NCI-H2196 treated with DMSO at 0.1 percent for 48 hours (cell line): ENCODE measurements around the gene CDK5RAP2.
"Not testable (repeated sequence)": the region's sequence is repeated elsewhere in the genome, so short reads cannot be mapped to it uniquely, and the experiment has no call there.

ENCODE experiments used
- DNase-seq: peaks from one replicate; lab custom pipeline; 2025; ENCODE audit not compliant: unreplicated experiment; lab: John Stamatoyannopoulos, UW

Gene CDK5RAP2

GRCh38 chr9:120515996-120516395 is 64.0 kb downstream of the CDK5RAP2 start:
- not testable (repeated sequence) for DNase-seq

GRCh38 chr9:120515481-120515880 is 64.5 kb downstream of the CDK5RAP2 start:
- DNase-seq: not testable (repeated sequence)

- no peak for DNase-seq
Measured at GRCh38 chr9:120514405-120514804, 65.6 kb downstream of the CDK5RAP2 start.

- no peak for DNase-seq
Measured at GRCh38 chr9:120513825-120514396, 66.1 kb downstream of the CDK5RAP2 start.

GRCh38 chr9:120510816-120511215 is 69.2 kb downstream of the CDK5RAP2 start:
- DNase-seq: no peak

- DNase-seq: no peak
Measured at GRCh38 chr9:120507936-120508510, 71.9 kb downstream of the CDK5RAP2 start.

- DNase-seq: no peak
Measured at GRCh38 chr9:120505186-120505585, 74.8 kb downstream of the CDK5RAP2 start.

GRCh38 chr9:120500733-120501132 is 79.2 kb downstream of the CDK5RAP2 start:
- DNase-seq: no peak

GRCh38 chr9:120497865-120498264 is 82.1 kb downstream of the CDK5RAP2 start:
- not testable (repeated sequence) for DNase-seq

GRCh38 chr9:120496438-120496837 is 83.5 kb downstream of the CDK5RAP2 start:
- not testable (repeated sequence) for DNase-seq

- no peak for DNase-seq
Measured at GRCh38 chr9:120490888-120491595, 88.9 kb downstream of the CDK5RAP2 start.

- no peak for DNase-seq
Measured at GRCh38 chr9:120486835-120487234, 93.1 kb downstream of the CDK5RAP2 start.

GRCh38 chr9:120486347-120486746 is 93.6 kb downstream of the CDK5RAP2 start:
- peak; percentile 19 for DNase-seq

GRCh38 chr9:120485788-120486187 is 94.2 kb downstream of the CDK5RAP2 start:
- DNase-seq: no peak

GRCh38 chr9:120484162-120484561 is 95.8 kb downstream of the CDK5RAP2 start:
- DNase-seq: no peak

- DNase-seq: no peak
Measured at GRCh38 chr9:120482424-120483186, 97.4 kb downstream of the CDK5RAP2 start.

GRCh38 chr9:120481846-120482245 is 98.1 kb downstream of the CDK5RAP2 start:
- DNase-seq: no peak

- DNase-seq: no peak
Measured at GRCh38 chr9:120481248-120481647, 98.7 kb downstream of the CDK5RAP2 start.

GRCh38 chr9:120480707-120481106 is 99.3 kb downstream of the CDK5RAP2 start:
- no peak for DNase-seq

- DNase-seq: no peak
Measured at GRCh38 chr9:120478208-120478607, 101.8 kb downstream of the CDK5RAP2 start.

GRCh38 chr9:120477534-120478001 is 102.4 kb downstream of the CDK5RAP2 start:
- DNase-seq: peak; percentile 51
